AG09309 (cell line): ENCODE measurements around the gene CCDC30.

Experiments used
- DNase-seq: peaks from one replicate; pipeline ENCODE4 v3.0.0-alpha.2; 2010; ENCODE audit warnings: low read depth
- H3K4me3 ChIP-seq: 2 replicates; pipeline ENCODE4 v1.5.1; 2011; ENCODE audit warnings: mild to moderate bottlenecking, low read depth, low read length, moderate library complexity; ENCODE audit not compliant: control insufficient read depth
- TF ChIP-seq, protein P1 (sequence below): IDR thresholded peaks from 2 replicates; pipeline ENCODE4 v1.5.1; 2011; ENCODE audit warnings: mild to moderate bottlenecking, low read depth, low read length, inconsistent platforms; ENCODE audit not compliant: insufficient read depth, control insufficient read depth; ENCODE audit errors: missing control alignments

Gene CCDC30

DNA sequence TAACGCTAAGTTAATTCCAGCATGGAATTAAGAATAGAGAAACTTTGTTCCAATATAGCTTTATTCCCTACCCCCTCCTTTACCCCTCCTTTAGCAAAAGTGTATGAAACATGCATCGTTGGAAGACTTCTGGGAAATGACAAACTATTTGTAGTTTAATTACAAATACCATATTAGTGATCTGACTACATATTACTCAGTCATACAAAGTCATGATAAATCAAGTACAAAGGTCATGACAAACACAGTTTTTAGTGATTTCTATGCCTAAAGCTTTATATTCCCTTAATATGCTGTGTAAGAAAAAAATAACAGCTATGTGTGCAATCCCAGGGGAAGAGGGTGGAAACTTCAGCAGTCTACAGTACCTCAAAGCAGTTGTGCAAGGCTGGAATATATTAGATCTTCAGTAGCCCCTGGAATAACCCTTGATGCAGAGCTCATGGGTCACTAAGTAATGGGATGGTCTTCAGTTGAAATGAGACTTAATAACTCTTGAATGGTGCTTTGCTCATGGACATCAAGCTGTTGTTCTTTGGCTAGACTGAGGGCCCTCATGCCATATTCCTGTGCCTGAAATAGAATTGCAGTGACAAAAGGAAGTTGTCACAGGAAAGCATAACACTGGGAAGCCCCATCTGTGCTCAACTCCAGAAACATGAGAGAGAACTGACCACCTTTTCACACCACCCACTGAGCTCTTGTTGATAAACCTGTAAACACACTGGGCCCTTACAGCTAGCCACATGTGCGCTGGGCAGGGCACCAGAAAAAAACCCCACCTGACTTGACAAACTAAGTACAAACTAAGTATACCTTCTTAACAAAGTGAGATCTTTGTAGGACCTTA is 32.6 kb upstream of the CCDC30 start:
- H3K4me3 ChIP-seq = no peak overlapping the region
- TF ChIP-seq, protein P1, sequence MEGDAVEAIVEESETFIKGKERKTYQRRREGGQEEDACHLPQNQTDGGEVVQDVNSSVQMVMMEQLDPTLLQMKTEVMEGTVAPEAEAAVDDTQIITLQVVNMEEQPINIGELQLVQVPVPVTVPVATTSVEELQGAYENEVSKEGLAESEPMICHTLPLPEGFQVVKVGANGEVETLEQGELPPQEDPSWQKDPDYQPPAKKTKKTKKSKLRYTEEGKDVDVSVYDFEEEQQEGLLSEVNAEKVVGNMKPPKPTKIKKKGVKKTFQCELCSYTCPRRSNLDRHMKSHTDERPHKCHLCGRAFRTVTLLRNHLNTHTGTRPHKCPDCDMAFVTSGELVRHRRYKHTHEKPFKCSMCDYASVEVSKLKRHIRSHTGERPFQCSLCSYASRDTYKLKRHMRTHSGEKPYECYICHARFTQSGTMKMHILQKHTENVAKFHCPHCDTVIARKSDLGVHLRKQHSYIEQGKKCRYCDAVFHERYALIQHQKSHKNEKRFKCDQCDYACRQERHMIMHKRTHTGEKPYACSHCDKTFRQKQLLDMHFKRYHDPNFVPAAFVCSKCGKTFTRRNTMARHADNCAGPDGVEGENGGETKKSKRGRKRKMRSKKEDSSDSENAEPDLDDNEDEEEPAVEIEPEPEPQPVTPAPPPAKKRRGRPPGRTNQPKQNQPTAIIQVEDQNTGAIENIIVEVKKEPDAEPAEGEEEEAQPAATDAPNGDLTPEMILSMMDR = no peak
- no peak for DNase-seq

DNA sequence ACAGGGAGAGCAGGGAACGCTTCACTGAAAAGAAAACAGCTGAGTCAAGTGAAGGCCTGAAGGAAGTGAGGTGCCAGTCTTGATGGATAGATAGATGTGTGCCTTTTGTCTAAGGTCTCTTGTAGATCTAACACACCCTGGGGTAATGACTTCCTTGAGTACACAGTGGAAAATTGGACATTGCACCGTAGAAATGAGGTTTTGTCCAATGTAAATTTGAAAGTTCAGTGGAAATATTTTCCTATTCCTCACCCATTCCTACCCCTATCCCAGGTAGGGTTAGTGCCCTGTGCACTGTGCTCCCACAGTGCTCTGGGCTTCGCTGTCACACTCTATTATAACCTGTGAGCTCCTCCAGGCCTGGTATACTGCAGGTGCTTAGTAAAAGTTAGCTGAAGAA is 31.6 kb upstream of the CCDC30 start:
- H3K4me3 ChIP-seq = no peak overlapping the region
- DNase-seq = no peak
- TF ChIP-seq, protein P1 = no peak

GRCh38 chr1:42432714-42433113 is 30.4 kb upstream of the CCDC30 start:
- no peak for DNase-seq
- TF ChIP-seq, protein P1 = no peak
- no peak overlapping the region for H3K4me3 ChIP-seq

DNA sequence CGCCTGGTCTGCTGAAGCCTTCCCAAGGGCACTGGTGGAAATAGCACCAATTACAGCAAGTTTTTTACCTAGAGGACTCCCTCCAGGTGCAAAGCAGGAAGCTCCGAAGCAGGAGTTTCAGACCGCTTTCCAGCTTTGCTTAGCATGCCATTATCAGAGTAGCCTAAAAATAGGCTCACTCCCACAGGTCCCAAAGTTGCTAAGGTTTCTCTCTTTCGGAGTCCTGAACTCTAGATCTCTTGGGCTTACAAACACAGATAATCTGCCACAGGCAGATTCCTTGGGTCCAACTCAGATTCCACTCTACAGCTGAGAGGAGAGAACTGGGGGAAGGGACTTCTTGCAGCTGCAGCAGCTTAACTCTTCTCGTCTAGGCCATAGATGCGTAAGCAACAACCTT is 29.7 kb upstream of the CCDC30 start:
- no peak for DNase-seq
- H3K4me3 ChIP-seq = no peak overlapping the region
- TF ChIP-seq, protein P1 = no peak

- H3K4me3 ChIP-seq = no peak overlapping the region
- TF ChIP-seq, protein P1 = no peak
- DNase-seq = no peak
These were observed 28.7 kb upstream of the CCDC30 start for GRCh38 chr1:42434340-42434739.

DNA sequence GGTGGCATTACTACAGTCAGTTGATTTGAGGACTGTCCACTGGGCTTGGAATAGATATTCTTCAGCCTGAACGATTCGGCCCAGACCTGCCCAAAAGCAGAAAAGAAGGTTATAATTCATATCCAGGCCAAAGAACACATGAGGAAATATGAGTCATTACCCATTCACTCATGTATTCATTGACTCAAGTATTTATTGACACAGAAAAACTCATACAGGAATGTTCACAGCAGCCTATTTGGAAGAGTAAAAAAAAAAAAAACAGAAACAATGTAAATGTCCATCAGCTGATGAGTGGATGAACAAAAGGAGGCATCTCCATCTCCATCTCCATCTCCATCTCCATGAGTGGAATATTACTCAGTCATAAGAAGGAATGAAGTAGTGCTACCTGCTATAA is 23.1 kb upstream of the CCDC30 start:
- TF ChIP-seq, protein P1 = no peak
- no peak overlapping the region for H3K4me3 ChIP-seq
- peak; percentile 52 for DNase-seq
